Fibroblast of peridontal ligament (primary cell): ENCODE results near the gene ADM2.
"Not testable (repeated sequence)": the region's sequence is repeated elsewhere in the genome, so short reads cannot be mapped to it uniquely, and the experiment has no call there.

ENCODE experiments used
- DNase-seq: peaks from one replicate; pipeline ENCODE4 v3.0.0-alpha.2; 2010; ENCODE audit errors: extremely low read depth

The ADM2 gene

DNA sequence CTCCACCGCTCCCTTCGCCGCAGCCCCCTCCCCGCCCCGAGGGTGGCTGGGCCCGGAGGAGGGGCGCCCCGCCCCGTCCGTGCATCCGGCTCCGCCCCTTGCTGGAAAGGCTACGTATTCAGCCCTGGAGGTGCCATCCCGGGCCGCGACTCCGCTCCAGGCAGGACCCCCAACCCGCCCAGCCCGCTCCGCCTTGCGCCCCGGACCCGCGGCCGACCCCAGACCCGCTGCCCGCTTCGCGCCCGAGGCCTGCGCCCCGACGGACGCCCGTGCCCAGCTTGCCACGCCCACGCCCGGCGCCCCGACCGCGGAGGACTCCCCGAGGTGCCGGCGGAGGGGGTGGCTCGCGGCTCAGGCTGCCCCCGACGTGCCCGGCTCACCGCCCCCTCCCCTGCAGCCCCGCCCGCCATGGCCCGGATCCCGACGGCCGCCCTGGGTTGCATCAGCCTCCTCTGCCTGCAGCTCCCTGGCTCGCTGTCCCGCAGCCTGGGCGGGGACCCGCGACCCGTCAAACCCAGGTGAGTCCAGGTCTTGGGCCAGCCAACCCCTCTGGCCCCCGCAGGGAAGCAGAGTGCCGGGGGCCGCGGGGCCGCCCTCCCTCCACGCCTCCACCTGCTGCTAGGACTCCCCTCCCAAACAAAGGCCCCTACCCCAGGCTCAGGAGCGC, at the start of gene ADM2:
Gene ADM2, plus strand, starts transcription at position 104 of the 667 bp plus-strand sequence. Its CDS starts 305 bp downstream, at position 409.
- DNase-seq = peak; percentile 11

DNA sequence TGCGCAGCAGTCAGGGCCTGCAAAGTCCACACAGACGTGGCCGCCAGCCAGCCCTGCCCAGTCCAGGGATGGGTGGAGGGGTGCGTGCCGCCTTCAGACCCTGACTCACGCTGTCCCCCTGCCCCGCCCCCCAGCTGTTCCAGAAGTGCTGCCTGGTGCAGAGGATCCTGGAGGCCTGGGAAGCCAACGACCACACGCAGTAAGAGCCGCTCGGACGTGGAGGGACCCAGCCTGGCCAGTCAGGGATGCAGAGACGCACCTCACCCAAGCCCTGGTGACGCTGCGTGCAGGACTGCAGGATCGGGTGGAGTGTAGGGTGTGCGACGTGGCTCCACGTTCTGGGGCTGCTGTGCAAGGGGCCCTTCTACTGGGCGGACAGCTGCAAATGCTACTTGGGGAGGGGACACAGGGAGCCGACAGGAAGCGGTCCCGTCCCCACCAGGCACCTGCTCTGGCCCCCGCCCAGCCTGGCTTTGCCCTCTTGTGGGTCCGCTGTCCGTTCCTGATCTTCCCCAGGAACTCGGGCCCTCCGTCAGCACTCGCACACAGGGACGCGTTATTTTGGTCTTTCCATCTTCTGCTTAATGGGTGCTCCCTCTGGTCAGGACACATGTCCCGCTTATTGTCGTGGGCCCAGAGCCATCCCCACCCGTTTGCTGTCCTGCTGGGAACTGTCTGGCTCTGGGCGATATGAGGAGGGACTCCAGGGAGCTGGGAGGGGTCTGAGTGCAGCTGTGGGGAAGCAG, 49.0 kb upstream of the ADM2 start:
- no peak for DNase-seq

- not testable (repeated sequence) for DNase-seq
Measured at GRCh38 chr22:50432877-50433510, 48.3 kb upstream of the ADM2 start.

DNA sequence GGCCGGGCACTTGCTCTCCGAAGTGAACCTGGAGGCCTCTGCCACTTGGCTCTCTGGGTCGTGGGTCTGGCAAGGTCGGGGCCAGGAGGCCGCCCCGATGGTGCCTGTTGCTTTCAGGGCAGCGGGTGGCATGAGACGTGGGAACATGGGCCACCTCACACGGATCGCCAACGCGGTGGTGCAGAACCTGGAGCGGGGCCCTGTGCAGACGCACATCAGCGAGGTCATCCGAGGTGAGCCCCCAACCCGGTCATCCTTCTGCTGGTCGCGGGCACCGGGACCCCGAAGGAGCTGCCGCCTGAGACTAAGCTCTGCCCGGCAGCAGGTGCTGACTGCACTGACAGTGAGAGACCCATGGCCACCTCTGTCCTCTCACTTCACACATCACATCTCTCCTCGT, 46.5 kb upstream of the ADM2 start:
- DNase-seq = no peak

GRCh38 chr22:50435291-50436014, 45.9 kb upstream of the ADM2 start:
- DNase-seq = no peak

GRCh38 chr22:50436015-50436830, 45.1 kb upstream of the ADM2 start:
- no peak for DNase-seq

- no peak for DNase-seq
Measured at GRCh38 chr22:50436841-50437341, 44.5 kb upstream of the ADM2 start.

GRCh38 chr22:50437511-50438304, 43.6 kb upstream of the ADM2 start:
- DNase-seq = no peak

GRCh38 chr22:50438305-50439275, 42.8 kb upstream of the ADM2 start:
- no peak for DNase-seq

GRCh38 chr22:50439314-50439870, 42.0 kb upstream of the ADM2 start:
- no peak for DNase-seq

- DNase-seq = no peak
Measured at GRCh38 chr22:50439871-50440331, 41.4 kb upstream of the ADM2 start.

DNA sequence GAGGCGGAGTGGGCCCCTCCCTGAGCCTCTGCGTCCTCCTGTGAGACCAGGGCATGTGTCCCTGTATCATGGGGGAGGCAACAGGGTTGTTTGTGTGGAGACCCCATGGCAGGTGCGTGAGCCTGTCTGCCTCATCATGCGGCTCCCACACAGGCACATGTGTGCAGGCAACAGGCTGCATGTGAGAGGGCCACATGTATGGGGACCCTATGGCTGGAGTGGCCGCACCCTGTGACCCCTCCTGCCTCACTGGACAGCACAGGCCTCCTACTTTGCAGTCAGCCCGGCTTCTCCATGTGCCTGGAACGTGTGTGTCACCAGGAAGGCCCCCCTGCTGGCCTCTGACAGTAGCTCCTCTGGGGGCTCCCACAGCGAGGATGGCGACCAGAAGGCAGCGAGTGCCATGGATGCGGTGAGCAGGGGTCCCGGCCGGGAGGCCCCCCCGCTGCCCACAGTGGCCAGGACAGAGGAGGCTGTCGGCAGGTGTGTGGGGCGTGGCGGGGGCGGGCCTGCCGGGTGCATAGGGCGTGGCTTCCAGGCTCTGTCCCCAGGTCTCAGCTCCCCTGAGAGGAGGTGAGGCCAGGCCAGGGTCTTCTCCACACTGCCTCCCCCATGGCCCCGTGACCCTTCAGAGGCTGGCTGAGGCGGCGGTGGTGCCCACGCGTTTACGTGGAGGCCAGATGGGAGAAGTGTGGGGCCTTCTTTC, 40.6 kb upstream of the ADM2 start:
- no peak for DNase-seq

DNA sequence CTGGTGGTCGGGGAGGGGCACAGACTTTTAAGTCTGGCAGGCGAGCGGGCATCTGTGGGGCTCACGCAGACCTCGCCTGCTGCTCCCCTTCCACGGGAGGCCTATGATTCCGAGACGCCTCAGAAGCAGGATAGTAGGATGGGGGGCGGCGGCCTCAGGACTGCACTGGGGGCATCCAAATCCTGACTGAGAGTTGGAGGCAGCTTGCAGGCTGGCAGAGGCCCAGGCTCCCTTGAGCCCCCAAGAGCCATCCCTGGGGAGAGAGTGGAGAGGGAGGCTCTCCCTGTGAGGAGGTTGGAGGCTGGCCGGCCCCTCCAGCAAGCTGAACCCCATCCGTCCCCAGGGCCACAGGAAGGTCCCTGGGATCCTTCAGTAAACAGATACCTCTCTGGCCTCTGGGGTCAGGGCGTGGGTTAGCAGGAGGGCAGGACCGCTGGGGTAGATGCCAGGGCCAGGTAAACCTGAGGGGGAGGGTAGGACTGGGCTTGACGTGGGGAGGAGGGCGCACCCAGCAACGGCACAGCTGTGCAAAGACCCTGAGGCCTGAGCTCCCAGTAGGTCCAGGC, 39.8 kb upstream of the ADM2 start:
- DNase-seq = no peak

DNA sequence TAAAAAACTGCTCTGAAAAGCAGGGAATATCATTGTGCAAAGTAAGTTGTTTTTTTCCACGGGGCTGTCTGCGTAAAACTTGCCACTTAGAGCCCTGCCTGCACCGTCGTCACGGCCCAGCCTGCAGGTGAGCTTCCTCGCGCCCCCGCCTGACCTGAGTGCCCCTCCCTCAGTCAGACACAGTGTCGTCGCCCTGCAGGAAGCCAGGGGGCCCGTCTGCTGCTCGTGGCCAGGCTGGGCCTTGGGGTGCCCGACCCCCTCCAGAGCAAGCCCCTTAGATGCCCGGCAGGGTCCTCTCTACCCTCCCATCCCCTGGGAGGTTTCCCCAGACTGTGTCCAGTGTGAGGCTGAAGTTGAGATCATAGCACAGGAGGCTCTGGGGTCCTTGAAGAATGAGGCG, 38.1 kb upstream of the ADM2 start:
- no peak for DNase-seq

DNA sequence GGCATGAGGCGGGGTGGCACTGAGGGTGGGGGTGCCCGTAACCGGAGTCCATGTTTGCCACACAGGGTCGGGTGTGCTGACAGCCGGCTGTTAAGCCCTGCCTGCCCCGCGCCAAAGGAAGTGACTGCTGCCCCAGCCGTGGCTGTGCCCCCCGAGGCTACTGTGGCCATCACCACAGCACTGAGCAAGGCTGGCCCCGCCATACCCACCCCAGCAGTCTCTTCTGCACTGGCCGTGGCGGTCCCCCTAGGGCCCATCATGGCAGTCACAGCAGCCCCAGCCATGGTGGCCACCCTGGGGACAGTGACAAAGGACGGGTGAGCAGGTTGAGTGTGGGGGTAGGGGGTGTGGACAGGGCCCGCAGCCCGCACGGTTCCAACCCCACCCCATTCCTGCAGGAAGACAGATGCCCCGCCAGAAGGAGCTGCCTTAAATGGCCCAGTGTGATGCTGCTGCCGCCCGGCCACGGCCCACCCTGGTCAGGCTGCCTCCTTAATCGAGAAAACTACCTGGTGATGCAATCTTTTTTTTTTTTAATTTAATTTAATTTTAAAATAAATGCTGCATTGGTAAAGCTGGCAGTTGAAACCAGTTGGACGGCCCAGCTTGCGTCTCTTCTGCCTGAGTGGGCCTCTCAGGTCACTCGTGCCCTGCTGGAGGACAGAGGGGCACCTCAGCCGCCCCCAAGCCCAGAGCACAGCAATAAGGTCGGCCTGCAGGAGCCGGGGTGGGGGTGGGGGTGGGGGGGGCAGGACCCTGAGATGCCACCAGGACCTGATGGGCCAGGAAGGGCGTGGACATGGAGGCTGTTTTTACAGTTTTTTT, 37.3 kb upstream of the ADM2 start:
- no peak for DNase-seq

- peak; percentile 82 for DNase-seq
Measured at GRCh38 chr22:50444663-50445062, 36.7 kb upstream of the ADM2 start.
